ENCODE results near the gene AUTS2. TPM values are rescaled to one million over a fixed set of nuclear protein-coding genes. Genes with fewer than 3 reads are reported as not detected.

AUTS2 gene
- total and polyA plus RNA-seq, 11 donors, result 3.4 to 14.0 (median 7.3) TPM

DNA sequence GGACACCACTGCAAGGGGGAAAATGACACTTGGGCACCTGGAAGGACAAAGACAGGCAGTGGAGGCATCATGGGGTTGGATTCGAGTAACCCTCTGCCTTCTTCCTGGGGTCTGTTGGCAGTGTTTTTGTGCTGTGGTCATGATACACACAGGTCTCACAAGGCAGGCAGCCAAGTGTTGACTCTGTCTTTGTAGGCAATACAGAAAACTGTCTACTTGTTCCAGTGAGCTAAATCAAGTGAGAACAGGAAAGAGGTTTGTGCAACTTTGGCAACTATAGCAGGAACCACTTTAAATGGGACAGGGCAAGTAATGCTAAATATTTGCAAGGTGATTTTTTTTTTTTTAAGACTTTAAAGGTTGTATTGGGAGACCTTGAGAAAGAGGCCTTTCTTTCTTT, 955.1 kb downstream of the AUTS2 start:
- H3K36me3 ChIP-seq, result no peaks in the 10 kb centered on the region
- DNase-seq, result no peak
- intact Hi-C loops (cut with DNase I), result no loop called here
- H3K27me3 ChIP-seq, result no peaks in the 10 kb centered on the region
- H3K4me3 ChIP-seq, result no peak overlapping the region
- no peak overlapping the region for H3K27ac ChIP-seq
- WGBS, 4 donors, result 48 to 69% (median 63%) methylated on average over 1 of the region's 1 CpG
- ATAC-seq, result no peak
- H3K4me1 ChIP-seq, result no peaks in the 10 kb centered on the region
- H3K9me3 ChIP-seq, result no peaks in the 10 kb centered on the region
- TF ChIP-seq CTCF (IDR thresholded peaks at IDR 0.05) (no peak), POLR2A (IDR thresholded peaks at IDR 0.05) (no peak)

- Histone ChIP-seq H3K4me3 (no peak overlapping the region), H3K9me3 (no peaks in the 10 kb centered on the region), H3K27me3 (no peaks in the 10 kb centered on the region), H3K36me3 (no peaks in the 10 kb centered on the region), H3K27ac (no peak overlapping the region), H3K4me1 (no peaks in the 10 kb centered on the region)
- DNase-seq, result no peak
- TF ChIP-seq CTCF (IDR thresholded peaks at IDR 0.05) (no peak), POLR2A (IDR thresholded peaks at IDR 0.05) (no peak)
- ATAC-seq, result no peak
- 96 to 100% (median 98%) methylated on average over 1 of the region's 1 CpG for whole genome bisulfite sequencing, 4 donors
- intact Hi-C loops (cut with DNase I), result no loop called here
Observed at GRCh38 chr7:70554646-70555045, 956.4 kb downstream of the AUTS2 start.

GRCh38 chr7:70556761-70557160, 958.5 kb downstream of the AUTS2 start:
- WGBS, 4 donors, result 94 to 98% (median 97%) methylated on average over 2 of the region's 2 CpGs
- no peak for DNase-seq
- ATAC-seq, result no peak
- Histone ChIP-seq H3K9me3 (no peaks in the 10 kb centered on the region), H3K27ac (no peak overlapping the region), H3K36me3 (no peaks in the 10 kb centered on the region), H3K4me1 (no peaks in the 10 kb centered on the region), H3K27me3 (no peaks in the 10 kb centered on the region), H3K4me3 (no peak overlapping the region)
- intact Hi-C loops (cut with DNase I), result no loop called here
- TF ChIP-seq CTCF (IDR thresholded peaks at IDR 0.05) (no peak), POLR2A (IDR thresholded peaks at IDR 0.05) (no peak)

GRCh38 chr7:70557338-70557737, 959.1 kb downstream of the AUTS2 start:
- TF ChIP-seq CTCF (IDR thresholded peaks at IDR 0.05) (no peak), POLR2A (IDR thresholded peaks at IDR 0.05) (no peak)
- H3K4me3 ChIP-seq, result no peak overlapping the region
- ATAC-seq (no peak), DNase-seq (no peak)
- H3K9me3 ChIP-seq, result no peaks in the 10 kb centered on the region
- no peak overlapping the region for H3K27ac ChIP-seq
- H3K4me1 ChIP-seq, result no peaks in the 10 kb centered on the region
- no peaks in the 10 kb centered on the region for H3K27me3 ChIP-seq
- intact Hi-C loops (cut with DNase I), result no loop called here
- no peaks in the 10 kb centered on the region for H3K36me3 ChIP-seq
- 87 to 100% (median 92%) methylated on average over 4 of the region's 4 CpGs for WGBS, 4 donors
